Amygdala (tissue), 56 donors: ENCODE results near the gene FCGR3B.
A peak's percentile ranks its signal among the peaks of the same experiment; 100 is the strongest.
"Not testable (repeated sequence)": the region's sequence is repeated elsewhere in the genome, so short reads cannot be mapped to it uniquely, and the experiment has no call there.

ENCODE experiments used
- DNase-seq, 56 donors: peaks; one replicate each; lab custom pipeline; 2025; lab: John Stamatoyannopoulos, UW

The FCGR3B gene

GRCh38 chr1:161606541-161607336 is 24.2 kb downstream of the FCGR3B start:
- DNase-seq: not testable (repeated sequence)

- DNase-seq: peak in 12 of 56 donors; percentile 4 to 65 (median 33)
Observed at GRCh38 chr1:161605762-161606540, 25.0 kb downstream of the FCGR3B start.

DNA sequence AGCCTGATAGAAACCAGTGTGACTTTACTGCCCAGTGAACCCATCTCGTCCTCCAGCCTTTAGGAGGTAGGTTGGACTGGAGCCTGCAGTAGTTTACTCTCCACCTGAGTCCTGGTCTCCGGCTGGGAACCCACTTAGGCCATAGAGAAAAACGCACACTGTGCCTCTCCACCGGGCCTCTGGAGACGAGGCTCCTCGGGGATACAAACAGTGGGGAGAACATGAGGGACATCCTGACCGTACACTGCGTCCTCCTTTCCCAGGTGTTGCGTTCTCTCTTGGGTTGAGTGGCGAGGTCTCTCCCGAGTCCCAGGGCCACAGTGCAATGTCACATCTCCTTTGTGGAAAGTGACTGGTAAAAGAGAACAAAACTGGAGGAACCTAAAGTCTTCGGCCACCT is 26.0 kb downstream of the FCGR3B start:
- DNase-seq: not testable (repeated sequence)

DNA sequence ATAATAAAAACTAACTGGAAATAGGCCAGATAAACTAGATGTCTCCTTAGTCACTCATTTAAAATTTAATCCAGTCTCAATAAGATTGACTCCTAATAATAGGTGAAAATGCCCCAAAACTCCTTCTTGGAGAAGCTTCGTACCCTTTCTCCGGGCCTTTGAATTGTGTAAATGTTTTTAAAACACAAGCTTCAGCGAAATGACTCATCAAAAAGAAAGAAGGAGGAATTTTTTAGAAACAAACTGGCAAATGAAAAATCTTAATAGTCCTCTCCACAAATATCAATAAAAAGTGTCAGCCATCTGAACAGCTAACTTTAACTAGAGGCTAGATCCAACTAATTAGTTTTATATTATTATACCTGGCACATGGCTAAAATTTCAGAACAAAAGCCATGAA is 33.9 kb downstream of the FCGR3B start:
- not testable (repeated sequence) for DNase-seq

- not testable (repeated sequence) for DNase-seq
Observed at GRCh38 chr1:161595583-161595982, 35.4 kb downstream of the FCGR3B start.

DNA sequence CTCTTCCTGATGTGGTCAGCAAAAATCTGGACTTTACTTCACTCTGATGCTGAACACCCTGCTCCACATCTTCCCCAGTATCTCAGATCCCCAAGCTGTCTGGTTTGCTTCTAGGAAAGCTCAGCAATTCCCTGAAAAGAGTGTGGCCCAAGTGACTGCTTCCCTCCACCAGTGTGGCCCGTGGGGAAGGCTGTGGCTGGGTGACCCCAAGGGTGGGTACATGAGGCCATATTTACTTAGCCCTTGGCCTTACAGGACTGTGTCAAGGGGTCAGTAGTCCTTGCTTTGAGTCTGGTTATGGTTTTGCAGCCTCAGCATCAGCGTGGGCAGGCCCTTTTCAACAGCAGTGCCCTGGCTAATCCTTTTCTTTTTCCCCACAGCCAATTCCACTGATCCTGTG is 35.8 kb downstream of the FCGR3B start:
- DNase-seq: not testable (repeated sequence)

GRCh38 chr1:161594269-161594984 is 36.5 kb downstream of the FCGR3B start:
- peak in 7 of 56 donors; percentile 2 to 35 (median 14) for DNase-seq

- not testable (repeated sequence) for DNase-seq
Observed at GRCh38 chr1:161593092-161593755, 37.8 kb downstream of the FCGR3B start.

DNA sequence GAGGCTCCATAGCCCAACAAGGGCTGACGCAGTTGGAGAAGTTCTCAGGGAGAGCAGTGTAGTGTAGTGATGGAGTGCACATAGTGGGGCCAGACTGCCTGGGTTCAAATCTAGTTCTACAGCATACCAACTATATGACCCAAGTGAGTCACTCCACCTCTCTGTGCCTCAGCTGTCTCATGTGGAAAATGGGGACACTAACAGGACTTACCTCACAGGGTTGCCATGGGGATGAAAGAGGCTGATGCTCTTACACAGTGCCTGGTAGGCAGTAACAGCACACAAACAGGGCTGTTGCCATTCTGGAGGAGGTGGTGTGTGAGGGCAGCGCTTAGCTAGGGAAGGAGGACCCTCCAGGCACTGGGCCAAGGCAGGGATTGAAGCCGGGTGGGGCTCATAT is 38.4 kb downstream of the FCGR3B start:
- DNase-seq: not testable (repeated sequence)

DNA sequence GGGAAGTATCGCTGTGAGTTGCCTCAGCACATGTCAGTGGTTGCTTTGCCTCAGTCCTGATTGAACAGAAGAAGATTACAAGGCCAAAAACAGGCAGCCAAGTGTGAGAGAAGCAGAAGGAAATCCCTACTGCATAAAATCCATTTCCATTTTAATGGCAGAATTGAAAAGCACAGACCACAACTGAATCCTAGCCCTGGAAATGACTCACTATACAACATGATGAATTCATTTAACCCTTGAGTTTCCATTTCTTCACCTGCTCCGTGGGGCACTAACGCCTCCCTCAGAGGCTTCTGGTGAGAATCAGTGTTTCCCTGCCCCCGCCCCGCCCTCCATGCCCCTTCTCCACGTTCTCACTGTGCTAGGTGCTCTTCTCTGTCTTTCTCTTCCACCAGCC is 41.1 kb downstream of the FCGR3B start:
- DNase-seq: not testable (repeated sequence)

DNA sequence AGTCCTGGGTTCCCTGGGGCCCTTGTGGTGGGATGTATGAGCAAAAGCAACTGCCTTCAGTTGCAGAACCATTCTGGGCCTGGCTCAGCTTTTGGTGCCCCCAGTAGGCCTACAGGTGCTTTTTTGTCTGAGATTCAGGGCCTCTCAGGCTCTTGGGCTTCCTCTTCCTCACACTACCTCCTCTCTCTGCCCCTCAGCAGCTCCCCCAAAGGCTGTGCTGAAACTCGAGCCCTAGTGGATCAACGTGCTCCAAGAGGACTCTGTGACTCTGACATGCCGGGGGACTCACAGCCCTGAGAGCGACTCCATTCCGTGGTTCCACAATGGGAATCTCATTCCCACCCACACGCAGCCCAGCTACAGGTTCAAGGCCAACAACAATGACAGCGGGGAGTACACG is 41.6 kb downstream of the FCGR3B start:
- DNase-seq: not testable (repeated sequence)

- DNase-seq: not testable (repeated sequence)
Observed at GRCh38 chr1:161588596-161588995, 42.4 kb downstream of the FCGR3B start.

DNA sequence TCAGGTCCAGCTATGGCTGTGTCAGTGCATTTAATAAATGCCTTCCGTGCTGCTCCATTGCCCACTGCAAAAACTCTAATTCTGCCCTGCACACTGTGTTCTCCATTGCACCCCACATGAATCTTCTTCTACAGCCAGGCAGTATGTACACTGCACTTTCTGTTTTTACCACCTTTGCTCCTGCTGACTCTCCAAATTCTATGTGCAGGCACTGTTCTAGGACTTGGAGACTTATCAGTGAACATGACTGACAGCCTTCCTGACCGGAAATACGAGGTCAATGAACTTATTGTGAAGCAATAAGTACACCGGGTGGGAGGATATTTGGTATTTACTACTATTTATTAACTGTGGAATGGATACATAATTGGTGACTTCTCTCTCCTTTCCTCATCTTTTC is 48.1 kb downstream of the FCGR3B start:
- DNase-seq: not testable (repeated sequence)

DNA sequence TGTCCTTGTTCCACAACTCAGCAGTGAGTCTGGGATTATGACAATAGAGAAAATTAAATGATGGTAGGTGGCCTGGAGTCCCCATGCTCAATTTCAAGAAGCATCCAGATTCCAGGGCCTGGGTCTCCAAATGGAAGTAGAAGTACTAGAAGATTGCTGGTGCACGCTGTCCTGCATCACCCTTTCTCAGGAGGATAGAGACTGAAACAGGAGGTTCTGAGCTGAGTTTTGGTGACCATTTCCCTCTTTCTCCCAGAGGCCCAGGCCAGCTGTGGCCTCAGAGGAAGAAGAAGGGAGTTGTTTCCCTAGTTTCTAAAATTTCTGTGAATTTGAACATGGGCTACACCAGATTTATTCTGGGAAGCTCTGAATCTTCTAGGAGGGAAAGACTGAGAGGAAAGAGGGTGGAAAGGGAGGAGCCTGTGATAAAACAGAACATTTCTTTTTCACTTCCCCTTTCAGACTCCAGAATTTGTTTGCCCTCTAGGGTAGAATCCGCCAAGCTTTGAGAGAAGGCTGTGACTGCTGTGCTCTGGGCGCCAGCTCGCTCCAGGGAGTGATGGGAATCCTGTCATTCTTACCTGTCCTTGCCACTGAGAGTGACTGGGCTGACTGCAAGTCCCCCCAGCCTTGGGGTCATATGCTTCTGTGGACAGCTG is 50.0 kb downstream of the FCGR3B start:
- not testable (repeated sequence) for DNase-seq

GRCh38 chr1:161579856-161580507 is 51.0 kb downstream of the FCGR3B start:
- DNase-seq: not testable (repeated sequence)

GRCh38 chr1:161576676-161577075 is 54.3 kb downstream of the FCGR3B start:
- not testable (repeated sequence) for DNase-seq
